WTC11 (cell line): ENCODE results near the gene SLC6A15.

Source experiments
- ATF3 ChIP-seq: sonication (generic); formaldehyde crosslinking; conservative IDR thresholded peaks from 2 replicates; pipeline ENCODE4 v1.8.1; 2022; ENCODE audit warnings: mild to moderate bottlenecking, missing genetic modification reagents
- JUN ChIP-seq: sonication (generic); formaldehyde crosslinking; IDR thresholded peaks from 2 replicates; pipeline ENCODE4 v1.8.0; 2023; ENCODE audit warnings: mild to moderate bottlenecking, missing genetic modification reagents
- MAX ChIP-seq: sonication (generic); formaldehyde crosslinking; IDR thresholded peaks from 2 replicates; pipeline ENCODE4 v1.8.0; 2022; ENCODE audit warnings: mild to moderate bottlenecking, missing genetic modification reagents

GRCh38 chr12:84920331-84920730 is 7.7 kb upstream of the SLC6A15 start:
- no peak for TF ChIP-seq JUN (CRISPR knock-in tag)
- TF ChIP-seq MAX (CRISPR knock-in tag) = no peak
- no peak for TF ChIP-seq ATF3
